Lower lobe of right lung (tissue), 2 donors: ENCODE data around the gene COPG1. TPM values are rescaled to one million over a fixed set of nuclear protein-coding genes. Genes with fewer than 3 reads are reported as not detected.
"Not testable (repeated sequence)": the region's sequence is repeated elsewhere in the genome, so short reads cannot be mapped to it uniquely, and the experiment has no call there.

ENCODE experiments used
- ATAC-seq, 2 donors: fragments of 200-7000 bp; cut with Tn5 transposase; one replicate each; pipeline ENCODE4 v1.9.1; 2020 to 2022; ENCODE audit warnings: mild to moderate bottlenecking in 2 of 2, moderate library complexity in 2 of 2
- DNase-seq: peaks from one replicate; pipeline ENCODE4 v3.0.0-alpha.2; 2020
- H3K27ac ChIP-seq: fragments of 200-600 bp; one replicate; pipeline ENCODE4 v1.8.0; 2022
- H3K27me3 ChIP-seq: fragments of 200-600 bp; one replicate; pipeline ENCODE4 v1.8.0; 2022; ENCODE audit warnings: low read depth
- H3K36me3 ChIP-seq: fragments of 200-600 bp; one replicate; pipeline ENCODE4 v1.8.0; 2022; ENCODE audit warnings: mild to moderate bottlenecking
- H3K4me1 ChIP-seq: fragments of 200-600 bp; one replicate; pipeline ENCODE4 v1.8.0; 2022
- H3K4me3 ChIP-seq: fragments of 200-600 bp; one replicate; pipeline ENCODE4 v1.8.0; 2022; ENCODE audit warnings: mild to moderate bottlenecking
- H3K9me3 ChIP-seq: fragments of 200-600 bp; one replicate; pipeline ENCODE4 v1.8.0; 2022
- CTCF ChIP-seq: fragments of 200-600 bp; IDR thresholded peaks from one replicate; pipeline ENCODE4 v1.8.0; 2022; ENCODE audit warnings: antibody characterized with exemption, mild to moderate bottlenecking
- intact Hi-C: fragments of 100-400 bp; cut with DNase I; formaldehyde crosslinking; loops from one replicate; pipeline ENCODE4 v1.11.0; 2022
- total RNA-seq: library from RNA; stranded (reverse); fragmentation: NEBNext Ultra II Directional; extraction: Animal tissue kit (Norgen Biotek cat#: 25700); gene quantifications from one replicate; pipeline ENCODE4 v1.2.1, GENCODE V29; 2021
- donor health status: DM: no; HTN: yes; CAD: no; lungs with severe emphysema.

COPG1 gene
- total RNA-seq, 1 donor from 2014 or later, result 150 TPM

GRCh38 chr3:129261894-129262293, 12.5 kb downstream of the COPG1 start:
- no peak for TF ChIP-seq CTCF
- DNase-seq, result no peak
- no peak overlapping the region for H3K27ac ChIP-seq

GRCh38 chr3:129263161-129263910, 13.9 kb downstream of the COPG1 start:
- no peaks in the 10 kb centered on the region for H3K9me3 ChIP-seq
- no peak for TF ChIP-seq CTCF
- no peak overlapping the region for H3K4me3 ChIP-seq
- H3K4me1 ChIP-seq, result no peaks in the 10 kb centered on the region
- no peak for DNase-seq
- ATAC-seq, result no peak
- H3K27ac ChIP-seq, result no peak overlapping the region
- intact Hi-C loops, result no loop called here
- no peaks in the 10 kb centered on the region for H3K27me3 ChIP-seq
- peaks cover 100% of the 10 kb centered on the region for H3K36me3 ChIP-seq

More at GRCh38 chr3:129261894-129262293, 12.5 kb downstream of the COPG1 start:
- intact Hi-C loops, result no loop called here
- Histone ChIP-seq H3K4me3 (no peak overlapping the region), H3K27me3 (no peaks in the 10 kb centered on the region), H3K36me3 (peaks cover 100% of the 10 kb centered on the region), H3K9me3 (no peaks in the 10 kb centered on the region), H3K4me1 (no peaks in the 10 kb centered on the region)
- no peak for ATAC-seq

- DNase-seq, H3K4me1 ChIP-seq, H3K27me3 ChIP-seq, intact Hi-C loops, ATAC-seq, H3K27ac ChIP-seq, H3K9me3 ChIP-seq, H3K4me3 ChIP-seq: not testable (repeated sequence)
- H3K36me3 ChIP-seq, result peaks cover 100% of the 10 kb centered on the region
Measured at GRCh38 chr3:129264994-129265393, 15.6 kb downstream of the COPG1 start.

GRCh38 chr3:129266651-129267050, 17.2 kb downstream of the COPG1 start:
- H3K27ac ChIP-seq, result no peak overlapping the region
- H3K4me3 ChIP-seq, result no peak overlapping the region
- no peaks in the 10 kb centered on the region for H3K27me3 ChIP-seq
- intact Hi-C loops, result no loop called here
- no peak for ATAC-seq
- no peak for TF ChIP-seq CTCF
- peaks cover 100% of the 10 kb centered on the region for H3K36me3 ChIP-seq
- H3K4me1 ChIP-seq, result no peaks in the 10 kb centered on the region
- no peak for DNase-seq
- no peaks in the 10 kb centered on the region for H3K9me3 ChIP-seq

GRCh38 chr3:129268396-129268795, 19.0 kb downstream of the COPG1 start:
- Histone ChIP-seq H3K9me3 (no peaks in the 10 kb centered on the region), H3K36me3 (peaks cover 100% of the 10 kb centered on the region), H3K4me1 (no peaks in the 10 kb centered on the region), H3K27me3 (no peaks in the 10 kb centered on the region), H3K4me3 (no peak overlapping the region), H3K27ac (no peak overlapping the region)
- no peak for TF ChIP-seq CTCF
- no peak for DNase-seq
- intact Hi-C loops, result no loop called here
- ATAC-seq, result no peak

- Histone ChIP-seq H3K9me3 (no peaks in the 10 kb centered on the region), H3K27me3 (no peaks in the 10 kb centered on the region), H3K4me3 (no peak overlapping the region), H3K4me1 (no peaks in the 10 kb centered on the region), H3K36me3 (peaks cover 100% of the 10 kb centered on the region), H3K27ac (no peak overlapping the region)
- DNase-seq (no peak), ATAC-seq (no peak)
- intact Hi-C loops, result no loop called here
- TF ChIP-seq CTCF, result no peak
Measured at GRCh38 chr3:129271674-129272073, 22.3 kb downstream of the COPG1 start.
